Kidney epithelial cell (primary cell): ENCODE measurements around the gene NLN. TPM values are rescaled to one million over a fixed set of nuclear protein-coding genes. Genes with fewer than 3 reads are reported as not detected.

ENCODE experiments used
- DNase-seq: peaks from one replicate; pipeline ENCODE4 v3.0.0-alpha.2; 2010; ENCODE audit warnings: low read depth
- H3K27me3 ChIP-seq: 2 replicates; pipeline ENCODE4 v1.6.0; 2011; ENCODE audit warnings: low read length; ENCODE audit not compliant: control insufficient read depth, insufficient read depth
- H3K36me3 ChIP-seq: 2 replicates; pipeline ENCODE4 v1.5.1; 2011; ENCODE audit warnings: low read length; ENCODE audit not compliant: control insufficient read depth, insufficient read depth
- H3K4me3 ChIP-seq: 2 replicates; pipeline ENCODE4 v1.5.1; 2011; ENCODE audit warnings: low read depth, mild to moderate bottlenecking, control low read depth, low read length
- CTCF ChIP-seq: IDR thresholded peaks from 2 replicates; pipeline ENCODE4 v1.5.1; 2011; ENCODE audit warnings: mild to moderate bottlenecking, moderate library complexity, low read length, control low read depth, inconsistent platforms; ENCODE audit not compliant: insufficient read depth, poor library complexity, severe bottlenecking
- total RNA-seq: library from RNA; depleted of rRNA; stranded (reverse); fragments of >200 nt; gene quantifications from 2 replicates; pipeline ENCODE4 v1.2.3, GENCODE V29; 2015

NLN gene
- total RNA-seq, 1 donor from 2014 or later: 31.0 TPM

DNA sequence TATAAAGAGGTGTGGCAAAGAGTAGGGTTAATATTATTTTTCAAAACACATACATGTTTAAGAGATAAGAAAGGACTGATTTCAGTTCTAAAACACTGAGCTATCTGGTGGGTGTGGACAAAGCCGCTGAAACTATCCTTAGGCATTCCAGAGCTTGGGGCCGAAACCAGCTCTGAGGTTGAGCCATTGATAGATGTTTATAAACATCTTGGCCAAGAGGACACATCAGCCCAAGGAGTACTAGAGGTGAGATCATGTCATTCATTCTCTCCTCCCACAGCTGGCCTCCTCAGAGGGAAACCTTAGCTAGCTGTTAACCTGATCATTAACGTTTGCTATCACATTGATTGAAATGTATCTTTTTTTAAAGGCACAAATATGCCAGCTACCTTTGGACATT, 89.9 kb downstream of the NLN start:
- TF ChIP-seq CTCF: no peak
- DNase-seq: no peak
- Histone ChIP-seq H3K36me3 (peaks cover 2% of the 10 kb centered on the region), H3K4me3 (no peak overlapping the region), H3K27me3 (no peaks in the 10 kb centered on the region)

DNA sequence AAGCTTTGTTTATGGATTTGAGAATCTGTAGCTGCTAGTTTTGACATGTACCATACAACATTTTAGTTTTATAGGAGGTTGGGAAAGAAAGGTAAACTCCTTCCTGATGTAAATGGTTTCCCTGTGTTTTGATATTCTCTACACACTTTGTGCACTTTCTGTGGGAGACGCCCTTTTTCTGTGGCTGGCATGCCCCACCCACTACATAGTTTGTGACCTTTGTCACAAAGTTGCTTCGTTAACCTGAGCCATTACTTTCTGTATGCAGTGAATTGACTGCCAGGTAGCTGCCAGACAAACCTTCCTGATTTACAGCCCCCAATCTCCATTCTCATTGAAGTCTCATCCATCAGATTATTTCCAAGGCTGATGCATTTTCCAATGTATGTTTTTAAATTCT, 90.6 kb downstream of the NLN start:
- no peak for TF ChIP-seq CTCF
- no peak overlapping the region for H3K4me3 ChIP-seq
- no peak for DNase-seq
- no peaks in the 10 kb centered on the region for H3K27me3 ChIP-seq
- peaks cover 2% of the 10 kb centered on the region for H3K36me3 ChIP-seq

- no peak for TF ChIP-seq CTCF
- H3K4me3 ChIP-seq: no peak overlapping the region
- no peaks in the 10 kb centered on the region for H3K27me3 ChIP-seq
- H3K36me3 ChIP-seq: peaks cover 2% of the 10 kb centered on the region
- no peak for DNase-seq
Measured at GRCh38 chr5:65813174-65813573, 91.2 kb downstream of the NLN start.

DNA sequence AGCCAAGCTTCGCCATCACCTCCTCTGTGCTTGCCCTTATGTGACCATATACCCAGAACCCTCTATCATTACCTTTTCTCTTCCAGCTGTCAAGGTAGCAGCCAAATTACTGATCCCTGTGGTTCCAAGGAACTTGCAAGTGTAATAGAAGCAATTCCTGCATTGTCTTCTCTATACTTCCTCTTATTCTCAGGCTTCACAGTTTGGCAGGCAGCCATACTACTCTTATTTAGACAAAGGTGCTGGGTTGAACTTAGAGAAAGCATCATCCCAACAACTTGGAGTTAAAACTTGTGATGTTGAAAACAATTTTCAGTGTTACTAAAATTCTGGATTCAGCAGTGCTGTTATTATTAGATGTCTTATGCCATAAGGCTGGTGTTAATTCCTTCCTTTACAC, 93.2 kb downstream of the NLN start:
- H3K27me3 ChIP-seq: no peaks in the 10 kb centered on the region
- peaks cover 2% of the 10 kb centered on the region for H3K36me3 ChIP-seq
- no peak for TF ChIP-seq CTCF
- no peak for DNase-seq
- no peak overlapping the region for H3K4me3 ChIP-seq

DNA sequence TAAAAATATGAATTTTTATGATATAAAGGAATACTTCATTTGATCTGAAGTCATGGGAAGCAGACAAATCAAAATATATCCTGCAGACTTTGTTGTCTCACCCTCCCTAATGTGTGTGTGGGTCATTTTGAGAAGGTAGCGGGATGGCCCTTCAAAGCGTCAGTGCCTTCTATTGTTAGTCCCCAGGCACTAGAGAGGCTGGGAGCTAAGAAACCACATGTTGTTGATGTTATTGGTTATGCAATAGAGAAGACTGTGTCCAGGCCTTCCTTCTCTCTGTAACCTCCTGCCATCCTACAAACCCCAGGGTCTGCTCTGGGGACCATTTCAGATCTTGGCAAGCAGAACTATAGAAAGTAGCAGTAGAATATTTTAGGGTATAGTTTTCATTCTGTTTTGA, 94.7 kb downstream of the NLN start:
- Histone ChIP-seq H3K27me3 (no peaks in the 10 kb centered on the region), H3K4me3 (no peak overlapping the region), H3K36me3 (peaks cover 2% of the 10 kb centered on the region)
- DNase-seq: no peak
- no peak for TF ChIP-seq CTCF

- no peak for DNase-seq
- Histone ChIP-seq H3K27me3 (no peaks in the 10 kb centered on the region), H3K4me3 (no peak overlapping the region), H3K36me3 (peaks cover 2% of the 10 kb centered on the region)
- no peak for TF ChIP-seq CTCF
Measured at GRCh38 chr5:65817931-65818330, 95.9 kb downstream of the NLN start.
